Measurements from ENCODE around the gene RAC2. TPM values are rescaled to one million over a fixed set of nuclear protein-coding genes. Genes with fewer than 3 reads are reported as not detected.

Gene RAC2
- total RNA-seq, 1 donor from 2014 or later, result 1.2 TPM

- peak overlapping the region; percentile 95 for H3K27ac Mint-ChIP-seq
- DNase-seq (ENCODE audit: extremely low spot score, unreplicated experiment), result peak; percentile 90
- peak; percentile 99 for TF ChIP-seq CTCF (conservative IDR thresholded peaks at IDR 0.05)
- H3K4me1 Mint-ChIP-seq (ENCODE audit: unreplicated experiment), result peaks cover 13% of the 10 kb centered on the region
- H3K9me3 Mint-ChIP-seq, result no peaks in the 10 kb centered on the region
- peaks cover 4% of the 10 kb centered on the region for H3K36me3 Mint-ChIP-seq
- H3K27me3 Mint-ChIP-seq, result no peaks in the 10 kb centered on the region
- peak overlapping the region; percentile 87 for H3K4me3 Mint-ChIP-seq
Observed at GRCh38 chr22:37198258-37199102, 45.6 kb downstream of the RAC2 start.

GRCh38 chr22:37197451-37198257 is 46.4 kb downstream of the RAC2 start:
- peaks cover 4% of the 10 kb centered on the region for H3K36me3 Mint-ChIP-seq
- H3K4me1 Mint-ChIP-seq (ENCODE audit: unreplicated experiment), result peaks cover 13% of the 10 kb centered on the region
- DNase-seq (ENCODE audit: extremely low spot score, unreplicated experiment), result no peak
- H3K9me3 Mint-ChIP-seq, result no peaks in the 10 kb centered on the region
- H3K4me3 Mint-ChIP-seq, result peak overlapping the region; percentile 87
- no peaks in the 10 kb centered on the region for H3K27me3 Mint-ChIP-seq
- TF ChIP-seq CTCF (conservative IDR thresholded peaks at IDR 0.05), result no peak
- peak overlapping the region; percentile 95 for H3K27ac Mint-ChIP-seq

- Mint-ChIP-seq H3K27ac (peak overlapping the region; percentile 95), H3K36me3 (peaks cover 4% of the 10 kb centered on the region), H3K27me3 (no peaks in the 10 kb centered on the region), H3K4me1 (ENCODE audit: unreplicated experiment) (peaks cover 13% of the 10 kb centered on the region), H3K4me3 (peak overlapping the region; percentile 52), H3K9me3 (peaks cover 4% of the 10 kb centered on the region)
- TF ChIP-seq CTCF (conservative IDR thresholded peaks at IDR 0.05), result no peak
- no peak for DNase-seq (ENCODE audit: extremely low spot score, unreplicated experiment)
Observed at GRCh38 chr22:37196539-37197450, 47.3 kb downstream of the RAC2 start.

- TF ChIP-seq CTCF (conservative IDR thresholded peaks at IDR 0.05), result no peak
- no peaks in the 10 kb centered on the region for H3K27me3 Mint-ChIP-seq
- H3K4me3 Mint-ChIP-seq, result peak overlapping the region; percentile 52
- H3K27ac Mint-ChIP-seq, result peak overlapping the region; percentile 95
- no peak for DNase-seq (ENCODE audit: extremely low spot score, unreplicated experiment)
- peaks cover 13% of the 10 kb centered on the region for H3K4me1 Mint-ChIP-seq (ENCODE audit: unreplicated experiment)
- peaks cover 4% of the 10 kb centered on the region for H3K36me3 Mint-ChIP-seq
- peaks cover 4% of the 10 kb centered on the region for H3K9me3 Mint-ChIP-seq
Observed at GRCh38 chr22:37195921-37196320, 48.1 kb downstream of the RAC2 start.

GRCh38 chr22:37194750-37195149 is 49.3 kb downstream of the RAC2 start:
- H3K4me1 Mint-ChIP-seq (ENCODE audit: unreplicated experiment), result peaks cover 13% of the 10 kb centered on the region
- no peak for TF ChIP-seq CTCF (conservative IDR thresholded peaks at IDR 0.05)

More at GRCh38 chr22:37194750-37195149, 49.3 kb downstream of the RAC2 start:
- no peak overlapping the region for H3K4me3 Mint-ChIP-seq
- peaks cover 4% of the 10 kb centered on the region for H3K36me3 Mint-ChIP-seq
- no peaks in the 10 kb centered on the region for H3K27me3 Mint-ChIP-seq
- H3K9me3 Mint-ChIP-seq, result peaks cover 4% of the 10 kb centered on the region
- no peak overlapping the region for H3K27ac Mint-ChIP-seq
- no peak for DNase-seq (ENCODE audit: extremely low spot score, unreplicated experiment)

All from type B pancreatic cell (in vitro differentiated cells).